ENCODE measurements around the gene CFAP410. TPM values are rescaled to one million over a fixed set of nuclear protein-coding genes. Genes with fewer than 3 reads are reported as not detected.

Gene CFAP410
- total RNA-seq, 1 experiment from 2014 or later = 19.3 TPM

- no peak for DNase-seq (ENCODE audit: low spot score)
- Mint-ChIP-seq H3K27me3 (ENCODE audit: low read depth) (no peaks in the 10 kb centered on the region), H3K27ac (no peak overlapping the region), H3K4me1 (no peaks in the 10 kb centered on the region), H3K9me3 (no peaks in the 10 kb centered on the region), H3K4me3 (no peak overlapping the region), H3K36me3 (peaks cover 3% of the 10 kb centered on the region; the same call in 1 of the 2 replicates)
- no peak for ATAC-seq
- no peak for TF ChIP-seq KAT7 (CRISPR knock-in tag; IDR thresholded peaks at IDR 0.05; ENCODE audit: borderline replicate concordance)
- ChIA-PET POLR2A (no interaction called here), CTCF (interaction anchor here (1.9 kb wide), 1 partner anchor 20 kb away, joined by 6 read pairs; no protein-coding TSS in a partner anchor)
These were observed 20.5 kb downstream of the CFAP410 start for GRCh38 chr21:44318489-44319285.

- no peak overlapping the region for H3K4me3 Mint-ChIP-seq
- H3K27ac Mint-ChIP-seq = no peak overlapping the region
- no peaks in the 10 kb centered on the region for H3K4me1 Mint-ChIP-seq
- peaks cover 3% of the 10 kb centered on the region; the same call in 1 of the 2 replicates for H3K36me3 Mint-ChIP-seq
- no peaks in the 10 kb centered on the region for H3K27me3 Mint-ChIP-seq (ENCODE audit: low read depth)
- ChIA-PET CTCF (no interaction called here), POLR2A (no interaction called here)
- DNase-seq (ENCODE audit: low spot score) = no peak
- no peak for ATAC-seq
- H3K9me3 Mint-ChIP-seq = no peaks in the 10 kb centered on the region
- TF ChIP-seq E2F4 (CRISPR knock-in tag; IDR thresholded peaks at IDR 0.05; ENCODE audit: borderline replicate concordance, low read depth) (no peak), CBFB (CRISPR knock-in tag; IDR thresholded peaks at IDR 0.05; ENCODE audit: low read depth) (no peak), EMX1 (CRISPR knock-in tag; IDR thresholded peaks at IDR 0.05) (no peak), CDX4 (CRISPR knock-in tag; IDR thresholded peaks at IDR 0.05; ENCODE audit: borderline replicate concordance) (no peak), KAT7 (CRISPR knock-in tag; IDR thresholded peaks at IDR 0.05; ENCODE audit: borderline replicate concordance) (no peak), ZNF532 (CRISPR knock-in tag; IDR thresholded peaks at IDR 0.05; ENCODE audit: borderline replicate concordance) (no peak), ZNF232 (CRISPR knock-in tag; IDR thresholded peaks at IDR 0.05) (no peak), CREB1 (CRISPR knock-in tag; IDR thresholded peaks at IDR 0.05) (no peak), SP1 (CRISPR knock-in tag; conservative IDR thresholded peaks at IDR 0.05) (no peak), USF1 (CRISPR knock-in tag; IDR thresholded peaks at IDR 0.05) (no peak), AFF4 (CRISPR knock-in tag; IDR thresholded peaks at IDR 0.05; ENCODE audit: borderline replicate concordance) (no peak), MYBL2 (CRISPR knock-in tag; IDR thresholded peaks at IDR 0.05) (no peak), ZNF138 (CRISPR knock-in tag; conservative IDR thresholded peaks at IDR 0.05) (no peak), PREB (CRISPR knock-in tag; IDR thresholded peaks at IDR 0.05; ENCODE audit: borderline replicate concordance) (no peak), FOXK1 (CRISPR knock-in tag; IDR thresholded peaks at IDR 0.05) (no peak), IRF2 (CRISPR knock-in tag; IDR thresholded peaks at IDR 0.05; ENCODE audit: borderline replicate concordance, low read depth) (no peak), PRDM15 (CRISPR knock-in tag; IDR thresholded peaks at IDR 0.05) (no peak)
These were observed 21.3 kb downstream of the CFAP410 start for GRCh38 chr21:44317871-44318270.
